ENCODE data around the gene PORCN.
"Not testable (repeated sequence)": the region's sequence is repeated elsewhere in the genome, so short reads cannot be mapped to it uniquely, and the experiment has no call there.

The PORCN gene

DNA sequence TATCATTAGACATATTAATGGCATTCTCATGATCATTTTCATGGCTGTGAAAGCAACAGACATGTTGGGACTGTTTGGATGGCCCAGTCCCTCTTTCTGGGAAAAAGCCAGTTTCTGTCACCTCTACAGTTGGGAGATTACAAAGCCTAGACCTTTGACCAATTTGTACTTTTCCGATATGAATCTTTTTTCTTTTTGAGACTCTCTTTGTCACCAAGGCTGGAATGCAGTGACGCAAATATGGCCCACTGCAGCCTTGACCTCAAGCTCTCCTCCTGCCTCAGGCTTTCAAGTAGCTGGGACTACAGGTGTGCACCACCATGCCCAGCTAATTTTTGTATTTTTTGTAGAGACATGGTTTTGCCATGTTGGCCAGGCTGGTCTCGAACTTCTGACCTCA lies 40.1 kb downstream of the PORCN start:
- DNase-seq, result no peak

GRCh38 chrX:48555731-48556325 lies 47.0 kb downstream of the PORCN start:
- DNase-seq, result not testable (repeated sequence)

DNA sequence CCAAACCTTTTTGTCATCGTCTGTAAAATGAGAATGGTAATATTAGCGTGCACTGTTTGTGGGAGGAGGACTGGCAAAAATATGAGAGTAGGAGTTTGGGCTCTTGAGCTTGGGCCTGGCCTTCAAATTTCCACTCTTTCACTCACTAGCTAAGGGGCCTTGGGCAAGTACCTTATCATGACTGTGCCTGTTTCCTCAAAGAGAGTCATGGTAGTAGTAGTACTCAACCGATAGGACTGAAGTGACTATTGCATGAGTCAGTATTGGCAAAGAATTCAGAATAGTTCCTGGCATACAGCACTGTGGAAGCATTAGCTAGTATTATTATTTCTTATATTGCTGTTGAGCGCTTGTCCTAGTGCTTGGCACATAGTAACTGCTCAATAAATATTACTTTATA lies 49.5 kb downstream of the PORCN start:
- no peak for DNase-seq

DNA sequence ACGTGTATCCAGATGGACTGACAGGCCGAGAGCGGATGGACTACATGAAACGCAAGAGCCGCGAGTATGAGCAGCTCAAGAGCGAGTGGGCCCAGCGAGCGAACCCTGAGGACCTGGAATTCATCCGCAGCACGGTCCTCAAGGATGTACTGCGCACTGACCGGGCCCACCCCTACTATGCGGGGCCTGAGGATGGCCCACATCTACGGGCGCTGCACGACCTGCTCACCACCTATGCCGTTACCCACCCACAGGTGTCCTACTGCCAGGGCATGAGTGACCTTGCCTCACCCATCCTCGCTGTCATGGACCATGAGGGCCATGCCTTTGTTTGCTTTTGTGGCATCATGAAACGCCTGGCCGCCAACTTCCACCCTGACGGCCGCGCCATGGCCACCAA lies 50.8 kb downstream of the PORCN start:
- DNase-seq, result no peak

DNA sequence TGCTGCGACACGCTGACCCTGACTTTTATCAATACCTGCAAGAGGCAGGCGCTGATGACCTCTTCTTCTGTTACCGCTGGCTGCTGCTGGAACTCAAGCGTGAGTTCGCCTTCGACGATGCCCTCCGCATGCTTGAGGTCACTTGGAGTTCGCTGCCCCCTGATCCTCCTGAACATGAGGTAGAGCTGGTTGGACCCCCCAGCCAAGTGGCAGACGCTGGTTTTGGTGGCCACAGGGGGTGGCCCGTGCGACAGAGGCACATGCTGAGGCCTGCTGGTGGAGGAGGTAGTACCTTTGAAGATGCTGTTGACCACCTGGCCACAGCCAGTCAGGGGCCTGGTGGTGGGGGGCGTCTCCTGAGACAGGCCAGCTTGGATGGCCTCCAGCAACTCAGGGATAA lies 51.3 kb downstream of the PORCN start:
- no peak for DNase-seq

GRCh38 chrX:48560681-48561080 lies 51.9 kb downstream of the PORCN start:
- no peak for DNase-seq

- no peak for DNase-seq
Observed at GRCh38 chrX:48569958-48570357, 61.2 kb downstream of the PORCN start.

Measured in NCI-H1694 (cell line).